Chondrocyte (in vitro differentiated cells): ENCODE measurements around the gene TUBB3. TPM values are rescaled to one million over a fixed set of nuclear protein-coding genes. Genes with fewer than 3 reads are reported as not detected.
"Not testable (repeated sequence)": the region's sequence is repeated elsewhere in the genome, so short reads cannot be mapped to it uniquely, and the experiment has no call there.

ENCODE experiments used
- DNase-seq: peaks from one replicate; pipeline ENCODE4 v3.0.0; 2021; ENCODE audit warnings: mixed read lengths, low spot score
- H3K27ac Mint-ChIP-seq: one replicate; pipeline ENCODE4 v1.8.0; 2021; ENCODE audit warnings: mild to moderate bottlenecking, moderate library complexity, mixed read lengths; ENCODE audit not compliant: unreplicated experiment
- H3K27me3 Mint-ChIP-seq: 2 replicates; pipeline ENCODE4 v1.8.0; 2021; ENCODE audit warnings: low read depth, mixed read lengths
- H3K36me3 Mint-ChIP-seq: 2 replicates; pipeline ENCODE4 v1.8.0; 2021; ENCODE audit warnings: low read depth, mixed read lengths
- H3K4me1 Mint-ChIP-seq: 2 replicates; pipeline ENCODE4 v1.8.0; 2021; ENCODE audit warnings: low read depth, mild to moderate bottlenecking, mixed read lengths
- H3K4me3 Mint-ChIP-seq: one replicate; pipeline ENCODE4 v1.8.0; 2021; ENCODE audit warnings: mild to moderate bottlenecking, moderate library complexity, mixed read lengths; ENCODE audit not compliant: unreplicated experiment
- H3K9me3 Mint-ChIP-seq: 2 replicates; pipeline ENCODE4 v1.8.0; 2021; ENCODE audit warnings: low read depth, mixed read lengths
- total RNA-seq: library from RNA; stranded (reverse); gene quantifications from 3 replicates; pipeline ENCODE4 v1.2.1, GENCODE V29; 2021
- TF ChIP-seq, protein P1 (sequence below): fragments of 200-600 bp; sonication (generic); IDR thresholded peaks from 2 replicates; pipeline ENCODE4 v1.5.0; 2021; ENCODE audit warnings: antibody characterized with exemption, mild to moderate bottlenecking, moderate library complexity

TUBB3 gene
- total RNA-seq, 1 donor from 2014 or later: 104 TPM

DNA sequence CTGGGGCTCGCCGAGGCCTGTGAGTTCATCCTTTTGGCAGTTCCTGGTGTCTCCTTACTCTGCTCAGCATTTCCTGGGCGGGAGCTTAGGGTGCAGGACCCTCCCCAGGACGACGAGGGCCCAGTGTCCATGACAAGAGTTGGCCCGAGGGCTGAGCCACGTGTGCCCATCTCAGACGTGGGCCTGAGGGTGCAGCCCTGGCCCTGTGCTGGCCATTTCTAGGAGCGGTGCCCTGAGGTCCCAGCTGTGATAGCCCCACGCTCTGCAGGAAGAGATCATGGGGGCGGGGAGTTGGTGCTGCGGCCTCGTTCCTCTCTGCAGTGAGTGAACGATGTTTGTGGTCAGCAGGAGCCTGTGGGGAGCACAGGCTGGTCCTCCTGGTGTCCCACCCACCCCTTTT, 10.5 kb upstream of the TUBB3 start:
- Mint-ChIP-seq H3K27me3 (no peaks in the 10 kb centered on the region), H3K27ac (no peak overlapping the region), H3K36me3 (peaks cover 16% of the 10 kb centered on the region), H3K9me3 (no peaks in the 10 kb centered on the region), H3K4me3 (no peak overlapping the region), H3K4me1 (peaks cover 8% of the 10 kb centered on the region)
- TF ChIP-seq, protein P1, sequence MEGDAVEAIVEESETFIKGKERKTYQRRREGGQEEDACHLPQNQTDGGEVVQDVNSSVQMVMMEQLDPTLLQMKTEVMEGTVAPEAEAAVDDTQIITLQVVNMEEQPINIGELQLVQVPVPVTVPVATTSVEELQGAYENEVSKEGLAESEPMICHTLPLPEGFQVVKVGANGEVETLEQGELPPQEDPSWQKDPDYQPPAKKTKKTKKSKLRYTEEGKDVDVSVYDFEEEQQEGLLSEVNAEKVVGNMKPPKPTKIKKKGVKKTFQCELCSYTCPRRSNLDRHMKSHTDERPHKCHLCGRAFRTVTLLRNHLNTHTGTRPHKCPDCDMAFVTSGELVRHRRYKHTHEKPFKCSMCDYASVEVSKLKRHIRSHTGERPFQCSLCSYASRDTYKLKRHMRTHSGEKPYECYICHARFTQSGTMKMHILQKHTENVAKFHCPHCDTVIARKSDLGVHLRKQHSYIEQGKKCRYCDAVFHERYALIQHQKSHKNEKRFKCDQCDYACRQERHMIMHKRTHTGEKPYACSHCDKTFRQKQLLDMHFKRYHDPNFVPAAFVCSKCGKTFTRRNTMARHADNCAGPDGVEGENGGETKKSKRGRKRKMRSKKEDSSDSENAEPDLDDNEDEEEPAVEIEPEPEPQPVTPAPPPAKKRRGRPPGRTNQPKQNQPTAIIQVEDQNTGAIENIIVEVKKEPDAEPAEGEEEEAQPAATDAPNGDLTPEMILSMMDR: no peak
- DNase-seq: no peak

DNA sequence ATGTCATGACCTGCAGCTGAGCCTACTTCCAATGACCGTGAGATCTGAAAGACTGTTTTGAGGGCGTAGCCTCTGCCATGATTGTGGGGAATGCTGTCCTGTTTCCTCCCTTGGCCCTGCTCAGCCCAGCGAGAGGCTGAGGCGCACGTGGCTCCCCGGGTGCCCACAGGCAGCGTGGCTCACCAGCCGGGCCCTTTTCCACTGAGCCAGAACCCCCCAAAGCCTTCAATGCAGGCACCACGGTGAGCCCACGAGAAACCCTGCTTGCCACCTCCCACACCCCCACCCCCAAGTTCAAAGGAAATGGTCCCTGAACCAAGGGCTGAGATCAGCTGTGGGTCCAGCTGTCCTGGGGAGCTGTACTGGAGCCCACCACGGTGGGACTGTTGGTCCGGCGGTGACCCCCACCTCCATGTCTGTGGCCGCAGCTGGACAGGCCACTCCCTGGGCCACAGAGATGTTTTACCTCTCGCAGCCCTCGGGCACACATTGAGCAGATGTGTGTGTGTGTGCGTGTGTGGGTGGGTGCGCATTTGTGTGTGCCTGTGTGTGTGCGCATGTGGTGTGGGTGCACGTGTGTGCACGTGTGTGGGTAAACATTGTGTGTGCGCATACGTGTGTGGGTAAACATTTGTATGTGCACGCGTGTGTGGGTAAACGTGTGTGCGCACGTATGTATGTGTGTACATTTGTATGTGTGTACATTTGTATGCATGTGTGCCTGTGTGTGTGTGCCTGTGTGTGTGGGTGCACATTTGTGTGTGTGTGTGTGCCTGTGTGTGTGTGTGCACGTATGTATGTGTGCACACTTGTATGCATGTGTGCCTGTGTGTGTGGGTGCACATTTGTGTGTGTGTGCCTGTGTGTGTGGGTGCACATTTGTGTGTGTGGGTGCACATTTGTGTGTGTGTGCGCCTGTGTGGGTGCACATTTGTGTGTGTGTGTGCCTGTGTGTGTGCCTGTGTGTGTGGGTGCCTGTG, 9.4 kb upstream of the TUBB3 start:
- Mint-ChIP-seq H3K9me3 (no peaks in the 10 kb centered on the region), H3K27ac (no peak overlapping the region), H3K4me1 (peaks cover 16% of the 10 kb centered on the region), H3K36me3 (peaks cover 16% of the 10 kb centered on the region), H3K4me3 (no peak overlapping the region), H3K27me3 (no peaks in the 10 kb centered on the region)
- TF ChIP-seq, protein P1: no peak
- DNase-seq: no peak

DNA sequence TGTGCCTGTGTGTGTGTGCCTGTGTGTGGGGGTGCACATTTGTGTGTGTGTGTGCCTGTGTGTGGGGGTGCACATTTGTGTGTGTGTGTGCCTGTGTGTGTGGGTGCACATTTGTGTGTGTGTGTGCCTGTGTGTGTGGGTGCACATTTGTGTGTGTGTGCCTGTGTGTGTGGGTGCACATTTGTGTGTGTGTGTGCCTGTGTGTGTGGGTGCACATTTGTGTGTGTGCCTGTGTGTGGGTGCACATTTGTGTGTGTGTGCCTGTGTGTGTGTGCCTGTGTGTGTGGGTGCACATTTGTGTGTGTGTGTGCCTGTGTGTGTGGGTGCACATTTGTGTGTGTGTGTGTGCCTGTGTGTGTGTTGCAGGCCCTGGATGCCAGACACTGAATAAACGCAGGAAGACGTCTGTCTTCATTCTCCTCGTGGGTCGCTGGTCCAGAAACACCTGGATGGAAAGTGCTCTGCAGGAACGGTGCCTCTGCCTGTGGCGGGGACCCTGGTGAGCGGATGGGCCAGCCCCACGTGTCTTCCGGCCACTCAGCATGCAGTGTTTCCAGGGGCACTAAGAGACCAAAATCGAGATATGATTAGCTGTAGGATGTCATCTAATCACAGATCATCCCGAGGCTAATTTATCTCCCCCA, 8.4 kb upstream of the TUBB3 start:
- H3K36me3 Mint-ChIP-seq: peaks cover 15% of the 10 kb centered on the region
- H3K4me3 Mint-ChIP-seq, H3K9me3 Mint-ChIP-seq, H3K27me3 Mint-ChIP-seq, H3K27ac Mint-ChIP-seq, DNase-seq: not testable (repeated sequence)
- peaks cover 24% of the 10 kb centered on the region for H3K4me1 Mint-ChIP-seq

DNA sequence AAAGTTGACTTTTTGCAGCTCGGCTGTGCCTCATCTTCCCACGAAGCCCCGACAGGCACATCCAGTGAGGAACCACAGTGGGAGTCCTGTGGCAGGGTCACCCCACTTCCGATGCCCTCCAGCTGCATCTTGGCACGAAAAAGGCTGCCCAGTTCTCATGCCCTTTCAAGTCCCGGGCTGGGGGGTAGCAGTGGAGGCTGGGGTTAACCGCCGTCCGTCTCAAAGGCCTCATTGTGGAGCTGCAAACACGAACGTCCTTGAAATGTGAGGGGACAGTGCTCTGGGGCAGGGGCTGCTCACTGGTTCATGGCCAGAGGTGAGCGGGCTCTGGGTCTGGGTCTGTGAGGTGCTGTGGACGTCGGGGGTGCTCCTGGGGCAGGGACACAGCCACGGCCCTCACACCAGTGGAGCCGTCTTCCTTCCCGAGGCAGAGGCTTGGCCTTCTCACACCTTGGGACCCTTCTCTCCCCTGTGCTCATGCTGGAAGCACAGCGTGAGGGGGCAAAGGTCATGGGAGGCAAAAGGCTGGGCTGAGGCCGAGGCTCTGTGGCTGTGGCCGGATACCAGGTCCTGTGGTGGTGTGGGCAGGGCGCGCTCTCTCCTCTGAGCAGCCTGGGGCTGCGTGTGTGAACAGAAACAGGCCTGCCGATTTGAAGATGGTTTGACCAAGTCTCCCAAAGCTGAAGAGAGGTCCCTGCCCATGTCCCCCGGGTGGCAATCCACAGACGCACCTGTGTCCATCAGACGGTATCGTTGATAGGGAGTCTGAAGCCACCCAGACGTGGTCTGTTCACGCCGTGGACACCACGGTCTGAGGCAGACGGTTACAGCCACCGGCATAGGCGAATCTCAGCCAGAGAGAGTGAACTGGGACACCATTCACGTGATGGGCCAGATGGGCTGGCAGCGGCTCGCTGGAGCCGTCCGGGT, 7.6 kb upstream of the TUBB3 start:
- TF ChIP-seq, protein P1: no peak
- Mint-ChIP-seq H3K4me1 (peaks cover 30% of the 10 kb centered on the region), H3K4me3 (no peak overlapping the region), H3K27me3 (no peaks in the 10 kb centered on the region), H3K27ac (no peak overlapping the region), H3K9me3 (no peaks in the 10 kb centered on the region), H3K36me3 (peaks cover 8% of the 10 kb centered on the region)
- DNase-seq: no peak

DNA sequence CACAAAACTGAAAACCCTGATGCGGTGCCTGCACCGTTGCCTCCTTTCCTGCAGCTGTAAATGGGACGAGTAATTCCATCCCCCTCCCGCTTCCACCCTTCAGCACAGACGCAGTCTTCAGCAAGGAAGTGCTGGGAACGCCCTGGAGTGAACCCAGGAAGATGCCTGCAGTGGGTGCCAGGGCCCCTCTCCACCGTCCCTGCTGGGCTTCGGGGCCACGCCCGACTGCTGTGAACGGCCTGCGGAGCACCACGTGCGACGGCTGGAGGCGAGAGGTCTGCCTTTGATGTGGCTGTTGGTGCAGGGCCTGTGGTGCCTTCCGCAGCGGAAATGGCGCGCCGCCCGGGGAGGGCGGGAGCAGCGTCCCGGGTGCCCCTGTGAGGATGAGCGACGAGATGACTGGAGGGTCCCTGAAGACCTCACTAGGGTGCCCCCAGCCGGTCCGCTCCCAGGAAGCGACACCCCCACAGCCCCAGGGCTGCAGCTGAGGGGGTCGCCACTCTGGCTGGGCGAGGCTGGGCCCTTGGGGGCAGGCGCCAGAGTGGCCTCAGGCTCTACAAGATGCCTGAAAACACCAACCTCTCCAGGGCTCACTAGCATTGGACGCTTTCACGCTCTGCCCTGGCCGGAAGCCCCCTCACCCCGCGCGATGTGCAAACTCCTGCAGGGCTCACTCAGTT, 5.2 kb upstream of the TUBB3 start:
- H3K27ac Mint-ChIP-seq: peak overlapping the region; percentile 77

More for the DNA sequence above, 5.2 kb upstream of the TUBB3 start:
- no peaks in the 10 kb centered on the region for H3K27me3 Mint-ChIP-seq
- H3K4me3 Mint-ChIP-seq: peak overlapping the region; percentile 71
- no peaks in the 10 kb centered on the region for H3K9me3 Mint-ChIP-seq
- no peaks in the 10 kb centered on the region for H3K36me3 Mint-ChIP-seq
- TF ChIP-seq, protein P1: no peak
- no peak for DNase-seq
- peaks cover 48% of the 10 kb centered on the region for H3K4me1 Mint-ChIP-seq
